ENCODE measurements around the gene CCDC169.

Gene CCDC169

DNA sequence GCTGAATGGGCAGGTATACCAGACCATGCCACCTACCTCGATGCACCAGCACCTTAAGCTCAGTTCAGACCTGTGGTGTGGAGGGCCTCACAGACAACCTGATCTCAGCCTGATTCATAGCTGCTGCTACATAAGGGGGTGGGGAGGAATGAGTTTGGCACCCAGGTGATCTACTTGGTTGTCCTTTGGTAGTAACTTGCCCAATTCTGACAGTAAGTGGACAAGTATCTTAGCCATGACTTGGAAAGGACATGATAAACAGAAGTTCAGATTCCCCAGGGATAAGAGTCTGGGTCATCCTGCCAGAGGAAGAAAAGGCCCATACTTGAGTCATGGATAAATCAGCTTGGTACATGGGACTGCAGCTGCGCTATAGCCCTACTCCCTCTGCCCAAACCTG is 54.9 kb downstream of the CCDC169 start:
- DNase-seq (ENCODE audit: low read depth in 3 of 3) = no peak

DNA sequence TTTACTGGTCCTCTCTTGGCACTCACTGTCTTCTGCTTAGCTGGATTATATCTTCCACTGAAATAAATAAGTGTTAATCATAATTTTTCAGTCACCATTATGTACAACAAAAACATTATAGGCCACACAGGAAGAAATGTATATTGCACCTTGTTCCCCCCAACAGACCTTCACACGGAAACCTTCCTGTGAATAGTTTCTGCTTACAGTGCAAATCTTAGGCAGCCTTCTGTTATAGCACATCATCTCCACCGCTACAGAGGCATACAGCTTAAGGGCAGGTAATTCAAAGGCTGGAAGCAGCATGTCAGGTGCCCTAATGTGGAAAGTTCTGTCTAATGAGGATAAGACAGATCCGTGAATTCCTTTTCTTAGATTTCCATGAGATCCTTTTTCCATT is 66.4 kb downstream of the CCDC169 start:
- DNase-seq (ENCODE audit: low read depth in 3 of 3) = no peak

DNA sequence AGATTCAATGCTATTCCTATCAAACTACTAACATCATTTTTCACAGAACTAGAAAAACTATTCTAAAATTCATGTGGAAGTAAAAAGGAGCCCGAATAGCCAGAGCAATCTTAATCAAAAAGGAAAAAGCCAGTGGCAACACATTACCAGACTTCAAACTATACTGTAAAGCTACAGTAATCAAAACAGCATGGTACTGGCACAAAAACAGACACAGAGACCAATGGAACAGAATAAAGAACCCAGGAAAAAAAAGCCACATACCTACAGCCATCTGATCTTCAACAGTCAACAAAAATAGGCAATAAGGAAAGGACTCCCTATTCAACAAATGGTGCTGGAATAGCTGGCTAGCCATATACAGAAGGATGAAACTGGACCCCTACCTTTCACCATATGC is 72.9 kb downstream of the CCDC169 start:
- no peak for DNase-seq (ENCODE audit: low read depth in 3 of 3)

DNA sequence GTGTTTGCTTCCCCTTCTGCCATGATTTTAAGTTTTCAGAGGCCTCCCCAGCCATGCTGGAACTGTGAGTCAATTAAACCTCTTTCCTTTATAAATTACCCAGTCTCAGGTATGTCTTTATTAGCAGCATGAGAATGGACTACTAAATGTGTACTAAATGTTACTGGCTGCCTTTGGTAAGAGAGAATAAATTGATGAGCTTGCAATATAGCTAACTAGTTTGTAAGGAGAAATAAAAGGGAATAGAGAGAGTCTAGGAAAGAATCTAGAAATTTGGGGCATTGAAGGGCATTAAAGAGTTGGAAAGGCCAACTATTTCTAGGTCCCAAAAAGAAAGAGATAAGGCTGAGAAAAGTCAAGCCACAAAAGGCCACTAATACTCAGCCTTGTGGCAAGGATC is 77.7 kb downstream of the CCDC169 start:
- no peak for DNase-seq (ENCODE audit: low read depth in 3 of 3)

DNA sequence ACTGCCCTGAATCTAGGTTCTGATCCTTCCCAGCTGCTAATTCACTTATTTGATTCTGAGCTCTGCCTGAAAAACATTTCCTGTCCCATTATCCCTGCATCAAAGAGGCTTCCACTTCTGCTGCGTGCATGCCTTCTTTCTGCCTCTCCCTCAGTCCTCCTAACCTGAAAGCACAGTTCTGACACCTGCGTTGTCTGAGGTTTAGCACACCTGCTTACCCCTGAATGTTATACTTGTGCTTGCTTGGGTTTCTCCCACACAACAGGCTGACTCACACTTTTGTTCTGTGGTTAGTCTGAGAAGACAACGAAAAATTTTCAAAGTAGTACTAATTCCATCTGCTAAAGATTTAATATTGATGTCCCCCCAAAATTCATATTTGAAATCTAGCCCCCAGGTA is 80.2 kb downstream of the CCDC169 start:
- no peak for DNase-seq (ENCODE audit: low read depth in 3 of 3)

DNA sequence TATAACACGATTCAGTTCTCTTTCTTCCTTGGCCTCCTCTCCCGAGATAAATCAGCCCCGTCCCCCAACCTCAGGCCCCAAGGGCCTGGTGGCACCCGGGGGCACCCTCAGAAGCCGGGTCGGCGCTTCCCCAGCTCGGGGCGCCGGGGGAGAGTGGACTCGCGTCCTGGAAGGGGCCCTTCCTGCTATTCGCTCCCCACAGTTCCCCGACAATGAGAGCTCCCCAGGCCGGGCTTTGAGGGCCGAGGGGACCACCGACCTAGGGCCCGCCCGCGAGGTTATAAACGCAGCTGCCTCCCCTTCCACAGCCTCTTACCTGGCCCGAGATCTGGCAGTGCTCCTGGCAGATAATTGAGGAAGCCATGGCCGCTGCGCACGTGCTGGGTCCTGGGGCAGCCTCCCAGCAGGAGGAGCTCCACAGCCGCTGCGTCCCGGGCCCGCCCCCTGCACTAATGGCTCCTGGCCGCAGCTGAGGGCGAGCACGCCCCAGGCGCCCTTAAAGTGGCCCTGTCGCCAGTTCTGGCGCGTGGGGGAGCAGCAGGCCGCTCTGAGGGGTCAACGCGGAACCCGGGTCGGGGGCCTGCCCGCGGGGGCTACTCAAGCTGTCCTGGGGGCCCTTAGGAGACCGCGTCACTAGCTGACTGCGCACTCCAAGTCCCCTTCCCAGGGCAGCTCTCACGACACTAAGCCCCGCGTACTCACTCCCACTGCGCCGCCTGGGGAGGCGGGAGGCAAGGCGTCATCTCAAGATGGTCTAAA is 83.3 kb downstream of the CCDC169 start, which contains the start of gene SOHLH2:
SOHLH2 (minus strand) TSS at position 394 of the 759 bp plus-strand sequence; CDS start at position 364, 30 bp downstream.
- DNase-seq (ENCODE audit: low read depth in 3 of 3) = no peak

DNA sequence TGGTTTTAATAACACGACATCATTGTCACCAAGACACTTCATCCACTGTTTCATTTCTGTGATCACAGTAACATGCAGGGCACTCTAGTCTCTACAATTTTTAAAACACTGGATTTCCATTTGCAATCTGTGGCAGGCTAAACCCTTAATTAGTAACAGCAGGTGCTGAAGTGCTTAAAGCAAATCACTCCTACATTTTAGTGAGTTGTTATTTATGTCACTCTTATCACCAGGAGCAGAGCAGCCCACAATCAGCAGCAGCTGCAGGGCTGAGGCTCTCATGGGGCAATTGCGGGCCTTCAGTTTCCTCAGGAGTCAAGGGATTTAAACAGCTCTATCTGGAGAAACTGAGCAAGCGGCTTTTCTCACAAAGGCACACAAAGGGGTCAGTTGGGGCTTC is 84.8 kb downstream of the CCDC169 start:
- DNase-seq (ENCODE audit: low read depth in 3 of 3) = no peak

DNA sequence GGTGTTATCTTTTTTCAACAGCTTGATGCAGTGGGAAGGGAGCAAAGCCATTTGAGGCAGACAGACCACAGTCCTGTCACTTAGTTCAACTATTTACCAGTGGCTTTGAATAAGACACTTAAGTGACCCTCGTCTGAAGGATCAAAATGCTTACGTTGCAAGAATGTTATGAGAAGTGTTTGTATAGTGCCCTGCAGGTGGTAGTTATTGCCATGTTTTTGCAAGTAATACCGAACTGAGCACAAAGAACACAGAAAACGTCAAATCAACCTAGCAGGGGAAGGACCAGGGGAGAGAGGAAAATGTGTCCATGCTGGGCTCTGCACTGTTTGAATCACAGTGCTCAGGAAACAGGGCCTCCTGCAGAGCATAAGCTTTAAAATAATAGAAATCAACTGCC is 86.0 kb downstream of the CCDC169 start:
- DNase-seq (ENCODE audit: low read depth in 3 of 3) = no peak

DNA sequence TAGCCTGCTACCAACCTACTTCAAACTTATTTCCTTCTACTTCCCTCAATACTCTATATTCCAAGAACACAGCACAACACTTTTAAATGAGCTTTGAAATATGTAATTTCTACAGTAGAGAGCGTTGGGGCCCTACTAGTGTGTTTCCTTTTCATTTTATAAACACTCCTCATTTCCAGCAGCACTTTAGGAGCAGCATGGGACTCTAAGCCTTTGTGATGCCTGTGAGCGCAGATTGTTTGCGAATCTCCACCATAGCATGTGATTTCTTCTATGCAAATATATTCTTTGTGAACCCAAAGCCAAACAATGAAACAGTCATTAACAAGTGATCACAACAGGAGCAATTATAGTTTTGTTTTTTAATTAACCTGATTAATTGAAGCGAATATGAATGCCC is 86.9 kb downstream of the CCDC169 start:
- no peak for DNase-seq (ENCODE audit: low read depth in 3 of 3)

DNA sequence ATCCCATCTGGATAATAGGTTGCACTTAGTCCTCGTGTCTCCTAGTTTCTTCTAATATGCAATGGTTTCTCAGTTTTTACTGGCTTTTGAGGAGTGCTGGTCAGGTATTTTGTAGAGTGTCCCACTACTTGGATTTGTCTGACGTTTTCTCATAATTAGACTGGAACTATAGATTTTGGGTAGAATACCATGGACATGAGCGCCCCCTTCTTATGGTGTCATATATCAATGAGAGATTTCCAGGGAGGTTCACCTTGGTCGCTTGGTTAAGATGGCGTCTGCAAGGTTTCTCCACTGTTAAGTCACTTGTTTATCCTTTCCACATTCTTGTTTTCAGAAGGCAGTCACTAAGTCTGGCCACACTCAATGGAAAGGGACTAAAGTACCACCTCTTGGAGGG is 89.9 kb downstream of the CCDC169 start:
- DNase-seq (ENCODE audit: low read depth in 3 of 3) = no peak

DNA sequence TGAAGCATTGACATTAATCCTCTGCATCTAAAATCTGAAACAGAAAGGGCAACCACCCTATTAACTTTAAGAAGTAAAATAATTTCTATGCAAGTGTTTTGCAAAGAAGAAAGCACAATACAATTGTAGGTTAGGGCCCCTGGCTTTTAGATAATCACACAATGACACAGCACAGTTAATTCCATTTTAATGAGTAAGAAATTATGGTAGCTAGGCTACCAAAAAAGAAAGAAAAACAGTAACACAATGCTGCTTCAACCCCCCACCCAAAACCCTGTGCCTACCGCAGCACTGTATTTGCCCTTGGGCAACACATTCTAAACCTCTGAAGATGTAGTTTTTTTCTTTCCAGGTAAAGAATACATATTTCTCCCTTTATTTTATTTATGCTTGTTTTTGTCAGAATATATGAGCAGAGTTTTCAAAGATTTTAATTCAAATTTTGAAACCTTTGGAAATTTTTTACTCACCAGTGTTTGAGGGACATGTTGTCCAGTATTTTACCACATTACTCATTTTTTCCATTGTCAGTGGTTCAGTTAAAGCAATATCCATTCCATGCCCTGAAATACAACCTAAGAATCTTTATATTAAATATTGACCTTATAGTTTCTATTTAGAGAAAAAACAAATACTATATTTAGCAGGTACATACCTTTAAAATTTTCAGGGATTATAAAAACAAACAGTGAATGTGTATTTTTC is 104.3 kb downstream of the CCDC169 start:
- DNase-seq (ENCODE audit: low read depth in 3 of 3) = no peak

DNA sequence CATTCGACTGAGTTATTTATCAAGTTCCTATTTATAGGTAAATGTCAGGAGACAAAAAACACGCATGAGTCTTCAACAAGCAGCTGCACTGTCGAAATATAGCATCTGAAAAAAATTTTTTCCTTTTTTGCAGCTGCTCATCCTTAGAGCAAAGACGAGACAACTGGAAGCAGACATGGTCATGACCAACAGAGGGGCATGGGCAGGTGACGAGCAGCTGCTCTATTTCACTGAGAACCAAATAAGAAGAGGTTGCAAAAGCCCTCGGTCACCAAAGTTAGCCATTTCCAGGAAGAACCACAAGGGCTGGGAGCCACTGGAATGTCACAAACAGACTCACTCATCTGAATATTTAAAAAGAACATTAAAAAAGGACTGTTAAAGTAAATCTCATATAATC is 105.4 kb downstream of the CCDC169 start:
- DNase-seq (ENCODE audit: low read depth in 3 of 3) = no peak

DNA sequence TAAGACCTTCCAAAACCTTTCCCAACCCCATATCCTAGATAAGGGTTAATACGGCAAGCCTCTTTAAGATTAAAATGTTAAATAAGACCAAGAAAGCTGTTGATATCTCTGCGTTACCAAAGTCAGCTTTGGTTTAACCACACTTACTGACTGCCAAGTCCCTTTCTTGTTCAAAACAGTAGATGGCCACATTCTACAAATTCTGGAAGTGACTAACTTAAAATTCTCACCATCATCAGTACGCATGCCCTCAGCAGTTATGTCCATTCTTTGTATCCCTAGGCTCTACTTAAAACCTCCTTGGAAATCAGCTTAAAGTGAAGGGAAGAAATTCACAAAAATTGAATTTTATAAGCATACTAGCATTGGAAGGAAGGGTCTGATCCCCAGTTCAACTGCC is 106.8 kb downstream of the CCDC169 start:
- DNase-seq (ENCODE audit: low read depth in 3 of 3) = no peak

DNA sequence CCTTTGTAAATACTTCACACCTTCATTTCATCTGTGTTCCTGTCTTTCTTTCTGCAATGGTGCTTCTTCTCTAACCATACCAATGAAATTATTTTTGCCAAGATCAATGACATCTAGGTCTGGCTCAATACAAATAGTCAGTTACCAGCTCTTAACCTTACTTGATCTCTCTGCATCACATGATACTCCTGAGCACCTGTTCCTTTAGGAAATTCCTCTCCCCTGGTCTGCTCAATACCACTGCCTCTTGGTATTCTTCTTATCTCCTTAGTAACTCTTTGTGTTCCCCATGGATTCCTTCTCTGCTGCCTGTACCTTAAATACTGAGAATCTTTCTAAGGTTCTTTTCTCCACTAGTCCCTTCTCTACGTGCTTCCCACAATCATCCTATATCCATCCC is 109.2 kb downstream of the CCDC169 start:
- DNase-seq (ENCODE audit: low read depth in 3 of 3) = no peak

DNA sequence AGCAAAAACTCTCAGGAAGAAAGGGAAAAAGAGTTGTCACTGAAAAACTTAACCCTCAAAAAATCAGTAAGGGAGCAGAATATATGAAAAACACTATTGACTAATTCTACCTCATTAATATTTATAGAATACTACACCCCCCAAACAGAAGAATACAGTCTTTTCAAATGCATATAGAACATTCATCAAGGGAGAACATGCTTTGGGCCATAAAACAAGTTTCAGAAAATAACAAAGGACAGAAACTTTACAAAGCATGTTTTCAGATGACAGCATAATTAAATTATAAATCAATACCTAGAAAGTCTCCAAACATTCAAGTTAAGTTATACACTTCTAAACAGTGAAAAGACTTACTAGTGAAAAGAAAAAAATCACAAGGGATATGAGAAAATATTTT is 113.7 kb downstream of the CCDC169 start:
- no peak for DNase-seq (ENCODE audit: low read depth in 3 of 3)
